ENCODE measurements around the gene FANCG. TPM values are rescaled to one million over a fixed set of nuclear protein-coding genes. Genes with fewer than 3 reads are reported as not detected.

The FANCG gene
- total RNA-seq, 1 donor, result 10.9 TPM

DNA sequence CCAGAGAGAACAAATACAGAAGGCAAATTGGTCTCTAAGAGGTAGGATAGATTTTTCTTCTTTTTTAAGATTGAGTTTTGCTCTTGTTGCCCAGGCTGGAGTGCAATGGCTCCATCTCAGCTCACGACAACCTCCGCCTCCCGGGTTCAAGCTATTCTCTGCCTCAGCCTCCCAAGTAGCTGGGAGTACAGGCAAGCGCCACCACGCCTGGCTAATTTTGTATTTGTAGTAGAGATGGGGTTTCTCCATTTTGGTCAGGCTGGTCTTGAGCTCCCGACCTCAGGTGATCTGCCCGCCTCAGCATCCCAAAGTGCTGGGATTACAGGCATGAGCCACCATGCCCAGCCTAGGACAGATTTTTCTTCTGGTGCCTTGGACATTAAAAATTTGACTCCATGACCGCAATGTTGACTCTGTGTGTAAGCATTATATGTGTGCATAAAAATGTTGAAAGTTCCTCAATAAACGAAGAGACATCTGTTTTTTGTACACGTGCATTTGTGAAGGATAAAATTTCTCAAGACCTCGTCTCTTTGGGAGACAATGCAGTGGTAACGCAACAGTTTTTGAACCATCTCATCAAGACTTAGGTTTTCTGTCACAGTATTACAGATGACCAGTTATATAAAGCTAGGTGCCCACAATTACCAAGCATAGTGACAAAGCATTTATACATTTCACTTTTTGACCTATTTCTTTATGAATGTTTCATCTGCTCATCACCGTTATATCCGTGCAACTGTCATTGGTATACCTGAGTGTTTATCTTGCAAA lies 24.7 kb downstream of the FANCG start:
- Histone ChIP-seq H3K4me1 (ENCODE audit: insufficient read depth, low read length) (no peaks in the 10 kb centered on the region), H4K20me1 (ENCODE audit: insufficient read depth, low read length) (peaks cover 23% of the 10 kb centered on the region), H3K36me3 (ENCODE audit: insufficient read depth, low read length) (peaks cover 85% of the 10 kb centered on the region), H3K4me3 (ENCODE audit: insufficient read depth, low read length) (no peak overlapping the region), H3K9me3 (ENCODE audit: low read depth, low read length) (no peaks in the 10 kb centered on the region), H3K27ac (ENCODE audit: low read depth, low read length) (no peak overlapping the region), H2AFZ (ENCODE audit: low read length) (no peak overlapping the region), H3K79me2 (ENCODE audit: insufficient read depth, low read length) (peaks cover 11% of the 10 kb centered on the region), H3K4me2 (ENCODE audit: insufficient read depth, low read length) (no peak overlapping the region), H3K27me3 (ENCODE audit: insufficient read depth, low read length) (no peaks in the 10 kb centered on the region)
- TF ChIP-seq, protein P1, sequence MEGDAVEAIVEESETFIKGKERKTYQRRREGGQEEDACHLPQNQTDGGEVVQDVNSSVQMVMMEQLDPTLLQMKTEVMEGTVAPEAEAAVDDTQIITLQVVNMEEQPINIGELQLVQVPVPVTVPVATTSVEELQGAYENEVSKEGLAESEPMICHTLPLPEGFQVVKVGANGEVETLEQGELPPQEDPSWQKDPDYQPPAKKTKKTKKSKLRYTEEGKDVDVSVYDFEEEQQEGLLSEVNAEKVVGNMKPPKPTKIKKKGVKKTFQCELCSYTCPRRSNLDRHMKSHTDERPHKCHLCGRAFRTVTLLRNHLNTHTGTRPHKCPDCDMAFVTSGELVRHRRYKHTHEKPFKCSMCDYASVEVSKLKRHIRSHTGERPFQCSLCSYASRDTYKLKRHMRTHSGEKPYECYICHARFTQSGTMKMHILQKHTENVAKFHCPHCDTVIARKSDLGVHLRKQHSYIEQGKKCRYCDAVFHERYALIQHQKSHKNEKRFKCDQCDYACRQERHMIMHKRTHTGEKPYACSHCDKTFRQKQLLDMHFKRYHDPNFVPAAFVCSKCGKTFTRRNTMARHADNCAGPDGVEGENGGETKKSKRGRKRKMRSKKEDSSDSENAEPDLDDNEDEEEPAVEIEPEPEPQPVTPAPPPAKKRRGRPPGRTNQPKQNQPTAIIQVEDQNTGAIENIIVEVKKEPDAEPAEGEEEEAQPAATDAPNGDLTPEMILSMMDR (IDR thresholded peaks at IDR 0.05; ENCODE audit: extremely low read depth, low read depth, low read length), result no peak
- no peak for DNase-seq (ENCODE audit: insufficient read length, low spot score, missing footprints)

DNA sequence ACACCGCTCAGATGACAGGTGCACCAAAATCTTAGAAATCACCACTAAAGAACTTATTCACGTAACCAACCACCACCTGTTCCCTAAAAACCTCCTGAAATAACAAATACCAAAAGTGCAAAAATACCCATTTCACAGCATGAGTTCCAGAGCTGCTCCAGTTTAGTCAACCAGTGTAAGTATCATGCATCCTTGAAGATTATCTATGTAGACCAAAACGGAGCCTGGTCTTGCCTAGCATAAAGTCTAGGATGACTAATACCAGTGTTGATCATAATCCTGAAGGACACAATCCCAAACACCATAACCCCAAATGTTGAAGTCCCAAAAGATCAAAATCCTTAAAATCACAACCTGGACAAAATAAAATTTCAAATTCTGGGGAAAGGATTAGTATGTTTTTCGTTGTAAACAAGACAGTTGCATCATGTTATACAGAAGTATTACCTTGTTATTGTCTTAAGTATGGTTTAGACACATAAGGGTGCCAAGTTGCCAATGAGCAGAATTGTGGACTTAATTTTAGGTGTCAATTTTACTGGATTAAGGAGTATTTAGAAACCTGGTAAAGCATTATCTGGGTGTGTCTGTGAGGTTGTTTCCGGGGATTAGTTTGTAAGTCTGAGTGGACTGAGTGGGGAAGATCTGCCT lies 25.4 kb downstream of the FANCG start:
- peaks cover 81% of the 10 kb centered on the region for H3K36me3 ChIP-seq (ENCODE audit: insufficient read depth, low read length)
- no peak for DNase-seq (ENCODE audit: insufficient read length, low spot score, missing footprints)

DNA sequence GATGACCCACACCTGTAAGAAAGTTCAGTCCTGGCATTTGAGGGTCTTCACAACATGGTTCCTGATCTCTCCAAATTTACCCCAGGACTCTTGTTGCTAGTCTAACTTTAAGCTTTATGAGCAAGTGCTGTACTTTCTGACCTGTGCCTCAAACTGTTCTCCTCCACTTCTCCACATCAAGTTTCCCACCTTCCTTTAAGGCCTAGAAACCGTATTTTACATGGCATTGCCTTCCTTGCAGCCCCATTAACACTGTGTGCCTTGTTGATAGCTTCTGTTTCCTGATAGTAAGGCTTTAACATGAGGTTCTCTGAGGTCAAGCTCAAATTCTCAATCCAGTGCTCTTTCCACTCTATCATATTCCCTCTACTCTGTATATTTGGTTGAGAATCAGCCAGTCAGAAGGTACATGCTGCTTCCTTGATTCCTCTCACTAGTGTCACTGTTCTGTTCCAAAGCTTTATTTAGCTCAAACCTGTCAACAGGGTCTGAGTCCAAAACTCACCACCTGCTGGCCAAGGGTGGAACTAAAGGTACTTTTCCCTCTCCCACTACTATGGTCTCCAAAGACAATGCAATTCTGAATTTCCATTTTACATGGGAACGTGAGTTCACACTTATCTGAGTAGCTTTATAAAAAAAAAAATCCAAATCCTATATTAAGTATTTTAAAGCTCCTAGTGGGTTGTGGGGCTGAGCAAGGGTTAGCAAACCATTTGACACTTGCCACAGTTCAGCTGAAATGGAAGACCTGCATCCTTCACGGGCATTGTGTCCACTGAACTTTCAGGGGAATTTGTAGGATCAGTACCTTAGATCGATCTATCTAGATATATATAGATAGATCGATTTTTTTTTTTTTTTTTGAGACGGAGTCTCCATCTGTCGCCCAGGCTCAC lies 28.4 kb downstream of the FANCG start:
- H3K9me3 ChIP-seq (ENCODE audit: low read depth, low read length), result no peaks in the 10 kb centered on the region
- no peak overlapping the region for H2AFZ ChIP-seq (ENCODE audit: low read length)
- no peak overlapping the region for H3K27ac ChIP-seq (ENCODE audit: low read depth, low read length)
- no peak overlapping the region for H3K4me3 ChIP-seq (ENCODE audit: insufficient read depth, low read length)
- H3K79me2 ChIP-seq (ENCODE audit: insufficient read depth, low read length), result no peaks in the 10 kb centered on the region
- H3K27me3 ChIP-seq (ENCODE audit: insufficient read depth, low read length), result no peaks in the 10 kb centered on the region
- DNase-seq (ENCODE audit: insufficient read length, low spot score, missing footprints), result no peak
- H4K20me1 ChIP-seq (ENCODE audit: insufficient read depth, low read length), result peaks cover 7% of the 10 kb centered on the region
- H3K36me3 ChIP-seq (ENCODE audit: insufficient read depth, low read length), result peaks cover 63% of the 10 kb centered on the region
- TF ChIP-seq, protein P1 (IDR thresholded peaks at IDR 0.05; ENCODE audit: extremely low read depth, low read depth, low read length), result peak; percentile 65
- H3K4me1 ChIP-seq (ENCODE audit: insufficient read depth, low read length), result no peaks in the 10 kb centered on the region
- H3K4me2 ChIP-seq (ENCODE audit: insufficient read depth, low read length), result no peak overlapping the region

More for the DNA sequence above, 25.4 kb downstream of the FANCG start:
- no peaks in the 10 kb centered on the region for H3K9me3 ChIP-seq (ENCODE audit: low read depth, low read length)
- H3K4me1 ChIP-seq (ENCODE audit: insufficient read depth, low read length), result no peaks in the 10 kb centered on the region
- no peak overlapping the region for H2AFZ ChIP-seq (ENCODE audit: low read length)
- H3K27me3 ChIP-seq (ENCODE audit: insufficient read depth, low read length), result no peaks in the 10 kb centered on the region
- H4K20me1 ChIP-seq (ENCODE audit: insufficient read depth, low read length), result peaks cover 17% of the 10 kb centered on the region
- no peak overlapping the region for H3K4me3 ChIP-seq (ENCODE audit: insufficient read depth, low read length)
- H3K4me2 ChIP-seq (ENCODE audit: insufficient read depth, low read length), result no peak overlapping the region
- H3K27ac ChIP-seq (ENCODE audit: low read depth, low read length), result no peak overlapping the region
- H3K79me2 ChIP-seq (ENCODE audit: insufficient read depth, low read length), result peaks cover 8% of the 10 kb centered on the region
- TF ChIP-seq, protein P1 (IDR thresholded peaks at IDR 0.05; ENCODE audit: extremely low read depth, low read depth, low read length), result no peak
